Measurements from ENCODE around the gene RGS7.
"Not testable (repeated sequence)": the region's sequence is repeated elsewhere in the genome, so short reads cannot be mapped to it uniquely, and the experiment has no call there.

RGS7 gene

DNA sequence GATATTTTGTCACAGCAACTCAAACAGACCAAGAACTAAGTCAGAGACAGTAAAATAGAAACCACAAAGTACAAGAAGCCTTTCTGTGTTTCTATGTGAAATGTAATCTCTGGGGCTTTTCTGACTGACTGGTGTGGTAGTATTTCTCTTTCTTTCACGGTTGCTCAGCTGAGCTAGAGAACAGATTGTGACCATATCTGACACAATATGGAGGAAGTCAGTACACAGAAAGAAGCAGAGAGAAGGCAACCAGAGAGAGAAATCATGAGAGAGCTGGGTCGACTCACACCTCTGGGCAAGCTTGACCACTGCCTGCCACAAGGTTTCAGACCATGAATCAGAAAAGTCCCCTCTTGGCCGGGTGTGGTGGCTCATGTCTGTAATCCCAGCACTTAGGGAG lies 536.2 kb downstream of the RGS7 start:
- no peak for DNase-seq

DNA sequence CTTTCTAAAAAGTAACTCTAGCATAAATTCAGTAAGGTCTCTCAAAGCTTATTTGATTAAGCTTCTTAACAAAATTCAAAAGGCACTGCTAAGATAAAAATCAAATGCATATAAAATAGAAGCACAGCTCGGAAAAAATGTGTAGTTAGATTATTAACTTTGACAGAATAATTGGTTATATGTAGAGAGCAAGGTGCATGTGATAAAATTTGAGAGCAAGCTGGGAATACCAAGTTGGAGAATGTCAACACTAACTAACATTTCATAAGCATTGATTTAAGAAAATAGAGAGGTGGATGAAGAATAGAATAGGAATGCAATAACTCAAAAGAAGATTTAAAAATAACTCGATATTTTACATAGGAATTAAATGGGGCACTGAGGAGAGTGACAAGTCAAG lies 540.5 kb downstream of the RGS7 start:
- DNase-seq = no peak

DNA sequence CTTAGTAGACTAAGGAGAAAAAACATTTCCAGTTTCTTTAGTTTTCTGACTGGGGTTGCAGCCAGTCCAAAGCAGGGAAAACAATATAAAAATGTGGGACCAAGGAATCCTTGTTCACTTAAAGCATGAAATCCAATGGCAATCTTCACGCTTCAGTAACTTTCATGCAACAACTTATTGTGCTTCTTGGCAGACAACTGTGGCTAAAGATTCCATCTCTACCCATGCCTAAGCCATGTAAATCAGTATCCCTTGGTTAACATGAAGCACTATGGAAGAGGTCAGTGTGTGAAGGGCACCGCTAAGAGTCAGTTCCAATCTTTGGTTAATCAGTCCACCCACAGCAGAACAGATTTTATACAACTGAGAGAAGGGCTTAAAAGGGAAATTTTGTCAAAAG lies 543.3 kb downstream of the RGS7 start:
- no peak for DNase-seq

DNA sequence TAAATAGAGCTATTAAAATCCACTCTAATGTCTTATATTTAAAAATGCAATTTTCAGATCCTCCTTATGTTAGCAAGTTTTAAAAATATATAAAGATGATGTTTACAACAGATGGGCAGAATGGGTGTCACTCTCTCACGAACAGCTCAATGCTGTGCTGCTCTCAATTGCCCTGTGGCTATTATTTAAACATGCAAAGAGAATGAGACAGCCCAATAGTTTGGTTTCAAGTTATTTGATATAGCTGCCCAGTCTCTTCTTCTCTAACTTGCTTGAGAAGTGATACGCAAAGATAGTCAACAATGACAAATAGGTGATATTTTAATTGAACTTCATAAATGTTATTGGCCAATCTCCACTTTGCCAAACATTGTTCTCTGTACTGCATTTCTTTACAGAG lies 545.7 kb downstream of the RGS7 start:
- no peak for DNase-seq

DNA sequence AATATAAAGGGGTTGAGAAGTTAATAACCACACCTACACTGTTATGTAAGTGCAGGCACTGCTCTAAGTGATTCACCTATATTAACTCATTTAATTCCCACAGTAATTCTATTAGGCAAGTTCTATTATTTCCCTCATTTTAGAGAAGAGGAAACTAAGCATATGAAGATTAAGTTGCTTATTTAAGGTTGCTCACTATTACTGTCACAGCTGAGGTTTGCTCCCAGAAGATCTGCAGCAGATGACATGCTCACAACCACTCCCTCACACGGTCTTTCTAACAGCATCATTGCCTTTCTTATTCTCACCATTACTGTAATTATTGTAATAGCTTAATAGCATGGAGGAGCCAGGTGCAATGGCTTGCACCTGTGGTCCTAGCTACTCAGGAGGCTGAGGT lies 548.6 kb downstream of the RGS7 start:
- no peak for DNase-seq

DNA sequence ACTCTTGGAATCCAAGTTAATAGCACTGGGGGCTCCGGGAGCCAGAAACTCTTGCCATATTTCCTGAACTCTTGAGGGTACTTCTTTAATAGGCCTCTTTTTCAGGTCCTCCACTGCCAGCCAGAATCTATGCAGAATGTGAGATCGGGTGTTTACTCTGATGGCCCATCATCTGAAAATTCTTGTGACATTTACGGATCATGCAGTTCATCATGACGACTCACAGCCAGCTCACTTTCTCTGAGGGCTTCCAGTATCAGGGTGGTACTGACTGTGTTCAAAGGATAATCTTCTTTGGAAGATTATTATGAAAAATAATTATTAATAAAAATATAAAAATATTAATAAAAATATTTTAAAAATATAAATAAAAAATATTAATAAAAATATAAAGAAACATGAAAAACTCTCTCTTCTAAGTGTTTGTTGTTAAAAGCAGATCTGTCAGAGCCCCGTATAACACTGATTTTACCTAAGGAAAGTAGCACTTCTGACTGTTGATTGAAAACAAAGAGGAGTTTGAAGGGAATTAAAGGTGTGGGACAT lies 550.7 kb downstream of the RGS7 start:
- DNase-seq = no peak

DNA sequence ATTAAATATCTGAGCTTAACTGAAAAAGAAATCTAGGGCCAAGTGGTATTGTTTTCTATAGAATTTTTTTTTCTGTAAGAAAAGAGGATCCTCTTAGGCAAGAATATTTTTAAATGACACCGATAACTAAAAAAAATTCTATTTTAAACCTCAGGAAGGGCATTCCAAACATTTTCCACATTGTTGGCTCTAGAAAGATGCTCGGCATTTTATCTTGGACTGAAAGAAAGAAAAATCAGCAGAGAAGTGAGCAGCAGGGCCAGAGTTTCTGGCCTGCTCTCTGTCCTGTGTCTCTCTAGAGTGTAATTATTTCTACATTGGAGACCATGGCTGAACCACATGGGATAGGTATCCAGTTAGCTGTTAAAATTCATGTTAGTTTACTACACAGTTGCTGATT lies 552.5 kb downstream of the RGS7 start:
- DNase-seq = no peak

DNA sequence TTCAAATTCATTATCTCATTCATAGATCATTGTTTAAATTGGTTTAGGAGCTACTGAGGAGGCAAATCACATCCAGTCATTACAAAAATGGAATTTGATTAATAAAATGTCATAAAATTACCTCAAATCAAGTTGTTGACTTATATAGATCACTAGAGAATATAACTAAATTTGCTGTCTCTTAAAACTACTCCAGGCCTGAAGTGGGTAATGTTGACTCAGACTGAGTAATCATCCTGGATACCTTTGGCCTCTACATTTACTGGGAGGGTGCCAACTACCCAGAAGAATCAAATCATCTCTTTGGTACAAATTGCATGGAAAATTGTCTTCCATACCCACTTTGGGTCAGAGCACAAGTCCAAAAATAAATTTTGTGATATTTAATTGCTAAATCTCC lies 553.9 kb downstream of the RGS7 start:
- DNase-seq = no peak

DNA sequence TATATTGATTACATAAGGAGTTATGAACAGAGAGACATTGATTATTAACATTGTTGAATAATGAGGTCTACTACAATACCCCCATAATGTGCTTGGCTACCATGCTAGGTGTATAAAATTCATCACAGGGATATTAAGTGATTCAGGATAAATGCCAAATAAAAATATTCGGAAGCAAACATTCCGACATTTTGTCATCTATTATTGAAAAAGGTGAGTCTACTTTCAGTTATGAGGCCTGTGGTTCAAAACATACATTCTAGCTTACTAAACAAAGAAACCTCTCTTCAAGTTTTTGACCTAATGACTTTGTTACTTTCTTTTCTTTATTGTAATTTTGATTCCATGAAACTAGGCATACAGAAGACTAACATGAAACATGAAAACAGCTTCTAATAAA lies 554.7 kb downstream of the RGS7 start:
- no peak for DNase-seq

DNA sequence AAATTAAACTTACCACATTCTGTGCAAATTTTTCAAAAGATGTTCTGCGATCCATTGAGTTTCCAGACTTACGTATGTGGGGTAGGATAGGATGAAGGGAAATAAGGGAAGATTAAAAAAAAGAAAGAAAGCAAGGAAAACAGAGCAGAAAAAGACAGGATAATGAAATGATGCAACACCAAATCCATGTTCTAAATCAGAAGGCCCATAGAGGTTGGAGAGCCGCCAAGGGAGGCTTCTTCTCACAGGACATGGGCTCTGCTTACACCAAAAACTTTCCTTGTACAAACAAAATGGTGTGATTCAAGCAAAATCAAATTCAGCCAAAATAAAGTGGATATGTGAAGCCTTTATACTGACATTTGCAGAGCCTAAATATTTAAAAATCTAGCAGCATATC lies 555.6 kb downstream of the RGS7 start:
- DNase-seq = no peak

DNA sequence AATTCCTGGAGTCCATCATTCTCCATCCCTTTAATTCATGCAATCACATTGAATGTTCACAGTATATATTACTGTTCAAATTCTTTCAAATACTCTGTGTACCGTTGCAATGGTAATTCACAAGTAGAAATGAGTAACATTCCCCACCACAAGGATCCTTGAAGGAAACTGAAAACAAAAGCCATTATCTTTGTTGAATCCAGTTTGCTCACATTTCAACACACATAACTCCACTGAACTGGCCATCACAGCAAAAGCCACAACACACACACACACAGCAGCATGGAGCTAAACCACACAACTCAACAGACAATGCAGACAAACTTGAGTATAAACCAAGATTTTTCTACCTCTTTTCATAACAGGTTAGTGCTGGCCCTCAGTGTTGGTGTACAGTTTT lies 556.7 kb downstream of the RGS7 start:
- DNase-seq = no peak

DNA sequence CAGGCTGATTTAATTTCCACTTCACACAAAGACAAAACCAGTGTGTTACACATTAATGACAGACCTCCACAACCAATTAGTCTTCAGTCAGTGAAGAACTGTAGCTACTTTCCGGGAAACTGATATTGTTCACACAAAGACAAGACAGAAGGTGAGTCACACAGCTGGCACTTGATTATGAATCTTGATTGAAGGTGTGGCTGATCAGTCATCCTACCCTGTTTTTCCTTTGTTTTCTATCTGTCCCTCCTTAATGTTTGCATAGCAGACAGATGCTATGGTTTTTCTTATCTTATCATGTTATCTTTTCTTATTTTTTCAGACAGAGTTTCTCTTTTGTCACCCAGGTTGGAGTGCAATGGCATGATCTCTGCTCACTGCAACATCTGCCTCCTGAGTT lies 560.0 kb downstream of the RGS7 start:
- DNase-seq = no peak

DNA sequence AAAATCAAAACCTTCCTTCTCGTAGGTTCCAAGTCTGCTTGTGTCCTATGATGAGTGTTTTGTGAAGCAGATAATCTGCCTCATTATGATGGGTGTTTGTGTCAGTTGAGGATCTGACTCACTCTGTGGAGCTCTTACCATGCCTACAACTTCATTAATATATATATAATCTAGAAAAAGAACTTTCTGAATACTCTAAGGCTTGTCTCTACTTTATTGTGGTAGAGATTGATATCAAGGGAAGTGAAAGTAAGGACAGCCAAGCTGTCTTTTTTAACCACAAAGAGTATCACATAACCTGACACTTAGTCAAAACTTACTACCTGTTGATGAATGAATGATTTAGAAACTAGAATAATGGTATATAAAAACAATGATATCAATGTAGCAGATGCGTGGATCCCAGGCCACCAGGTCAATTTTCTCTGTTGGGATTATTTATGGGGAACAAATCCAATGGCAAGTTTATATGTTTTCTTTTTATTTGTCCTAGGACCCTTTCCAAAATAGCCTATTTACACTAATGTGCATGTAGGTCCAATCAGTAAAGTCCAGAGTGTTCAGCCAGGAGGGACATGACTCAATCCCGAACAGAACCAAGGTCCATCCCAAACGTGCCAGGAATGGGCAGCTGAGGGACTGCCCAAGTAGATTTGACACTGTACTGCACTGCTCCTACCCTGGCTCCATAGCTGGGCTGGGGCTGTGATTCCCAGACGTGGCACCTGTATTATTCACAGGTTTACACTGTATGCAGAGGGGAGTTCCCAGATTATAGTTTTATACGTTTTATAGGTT lies 562.8 kb downstream of the RGS7 start:
- DNase-seq = no peak

DNA sequence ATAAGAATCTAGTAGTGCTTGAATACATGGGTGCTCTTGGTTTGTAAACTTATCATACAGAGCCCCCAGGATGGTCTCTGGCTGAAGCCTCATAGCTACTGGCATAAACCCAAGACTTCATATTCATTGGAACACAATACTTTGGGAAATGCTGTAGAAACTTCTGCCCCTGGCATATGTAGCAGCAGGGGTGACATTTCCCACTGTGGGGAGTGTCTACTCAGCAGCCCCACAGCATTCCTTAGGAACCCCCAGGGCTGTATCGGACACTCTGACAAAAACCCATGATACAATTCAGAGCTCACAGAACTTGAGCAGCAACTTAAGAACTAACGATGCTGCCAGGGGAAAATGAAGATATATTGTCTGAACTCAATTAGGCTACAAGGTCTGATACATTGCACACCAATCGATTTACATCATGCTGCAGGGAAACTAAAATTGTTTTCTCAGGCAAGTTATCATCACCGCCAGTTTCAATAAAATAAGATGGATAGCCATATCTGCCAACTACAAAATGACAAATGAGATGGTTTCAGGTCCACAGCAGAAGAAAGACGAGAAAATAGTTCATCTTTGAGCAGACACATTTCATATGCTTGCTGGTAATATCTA lies 564.0 kb downstream of the RGS7 start:
- no peak for DNase-seq

DNA sequence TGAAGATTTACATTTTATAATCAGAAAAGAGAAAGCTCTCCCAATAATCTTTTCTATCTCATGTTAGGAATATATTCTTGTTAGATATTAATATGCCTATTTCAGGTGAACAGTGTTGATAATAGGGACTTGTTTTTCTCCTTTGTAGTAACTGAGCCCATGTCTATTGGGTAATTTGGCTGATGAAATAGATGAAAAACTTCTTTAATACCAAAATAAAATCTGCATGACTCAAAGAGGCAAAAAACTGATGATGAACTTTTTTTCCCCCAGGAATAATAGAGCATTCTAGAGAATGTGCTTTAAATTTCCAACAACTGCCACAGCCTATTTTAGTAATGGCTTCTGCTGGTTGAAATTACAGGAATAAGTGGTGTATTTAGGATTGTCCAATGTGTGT lies 566.1 kb downstream of the RGS7 start:
- no peak for DNase-seq

DNA sequence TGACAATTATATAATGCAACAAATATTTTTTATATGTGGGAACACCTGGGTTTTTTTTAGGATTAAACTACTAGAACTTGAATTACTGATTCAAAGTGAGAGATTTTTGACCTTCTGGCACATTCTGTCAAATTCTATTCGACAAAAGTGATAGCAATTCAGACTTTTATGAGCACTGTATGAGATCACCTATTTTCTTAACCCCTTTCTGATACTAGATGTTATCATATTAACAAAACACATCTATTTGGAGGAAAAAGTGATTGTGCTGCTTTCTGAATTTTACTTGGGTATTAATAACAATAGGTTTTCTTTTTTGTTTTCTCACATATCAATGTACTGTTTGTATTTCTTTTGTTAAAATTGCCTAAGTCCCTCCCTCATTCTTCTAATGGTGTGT lies 570.1 kb downstream of the RGS7 start:
- DNase-seq = no peak

DNA sequence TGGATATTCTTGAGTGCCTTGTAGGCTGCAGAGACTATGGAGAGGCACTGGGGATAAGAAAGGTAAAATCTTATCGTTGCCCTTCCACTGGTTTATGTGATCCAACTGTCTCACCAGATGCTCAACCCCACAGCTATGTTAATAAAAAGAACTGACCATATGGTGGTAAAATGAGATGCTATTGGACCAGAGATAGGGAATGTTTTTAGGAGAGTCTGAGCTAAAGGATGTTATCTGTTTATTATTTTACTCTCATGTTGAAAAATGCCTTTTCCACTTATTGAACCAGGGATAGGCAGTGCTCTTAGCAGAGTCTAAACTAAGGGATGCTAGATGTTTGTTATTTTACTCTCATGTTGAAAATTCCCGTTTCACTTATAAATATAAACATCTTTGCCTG lies 572.2 kb downstream of the RGS7 start:
- no peak for DNase-seq

DNA sequence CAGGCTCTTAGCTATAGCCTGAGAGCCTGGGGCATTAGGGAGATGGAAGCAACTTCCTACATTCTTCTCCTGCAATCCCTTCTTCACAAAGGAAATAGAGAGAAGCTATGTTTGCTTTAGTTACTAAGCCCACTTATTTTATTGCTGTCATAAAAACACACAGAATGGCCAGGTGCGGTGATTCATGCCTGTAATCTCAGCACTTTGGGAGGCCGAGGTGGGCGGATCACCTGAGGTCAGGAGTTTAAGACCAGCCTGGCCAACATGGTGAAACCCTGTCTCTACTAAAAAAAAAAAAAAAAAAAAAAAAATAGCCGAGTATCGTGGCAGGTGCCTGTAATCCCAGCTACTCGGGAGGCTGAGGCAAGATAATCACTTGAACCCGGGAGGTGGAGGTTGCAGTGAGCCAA lies 573.3 kb downstream of the RGS7 start:
- not testable (repeated sequence) for DNase-seq

DNA sequence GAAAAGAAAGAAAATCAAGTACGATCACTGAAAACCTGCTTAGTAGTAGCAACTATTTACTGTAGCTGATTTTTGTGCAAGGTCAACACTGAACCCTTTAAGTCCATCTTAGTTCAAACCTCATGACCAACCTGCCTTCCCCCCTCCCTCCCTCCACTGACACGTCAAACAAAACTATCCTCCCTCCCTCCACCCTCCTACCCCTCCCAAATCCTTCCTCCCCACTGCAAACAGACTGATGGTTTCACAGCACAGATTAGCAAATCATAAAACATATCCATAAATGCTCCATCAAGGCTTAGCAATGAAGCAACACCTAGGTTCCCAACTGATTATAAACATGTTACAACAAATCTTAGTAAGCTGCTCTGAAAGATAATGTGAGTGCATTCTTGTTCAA lies 580.8 kb downstream of the RGS7 start:
- DNase-seq = no peak

DNA sequence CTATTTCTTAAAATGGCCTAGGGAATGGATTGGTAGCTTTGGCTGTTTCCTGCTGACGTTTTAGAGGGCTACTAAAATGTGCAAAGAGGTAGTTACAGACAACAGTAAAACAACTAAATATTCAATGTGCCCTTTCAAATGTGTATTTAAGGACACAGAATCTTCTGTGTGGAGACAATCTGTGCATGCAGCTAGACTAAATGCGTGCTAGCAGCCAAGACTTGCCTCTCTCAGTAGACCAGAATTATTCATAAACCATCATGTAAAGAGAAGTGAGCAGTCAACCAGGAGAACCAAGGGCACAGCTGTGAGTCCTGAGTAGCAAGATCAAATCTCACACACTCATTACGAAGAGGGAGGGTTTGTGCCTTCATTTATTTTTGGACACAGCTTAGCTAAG lies 584.9 kb downstream of the RGS7 start:
- no peak for DNase-seq

DNA sequence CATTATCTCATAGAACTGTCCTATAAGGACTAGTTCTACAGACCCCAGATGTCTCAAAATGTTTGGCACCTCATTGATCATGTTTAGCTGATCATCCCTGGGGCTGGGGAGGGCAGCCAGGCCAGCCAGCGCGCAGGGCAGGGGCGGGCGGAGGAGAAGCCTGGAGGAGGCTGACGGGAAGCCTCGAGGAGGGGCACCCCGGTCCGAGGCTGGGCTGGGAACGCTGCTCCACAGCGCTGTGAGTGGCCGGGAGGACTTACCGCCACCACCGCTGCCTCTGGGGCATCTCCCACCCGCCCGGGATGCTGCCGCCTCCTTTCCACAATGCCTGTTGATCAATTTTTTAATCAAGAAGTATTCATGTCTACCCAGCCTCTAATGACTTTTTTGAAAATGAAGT lies 585.6 kb downstream of the RGS7 start:
- DNase-seq = no peak

DNA sequence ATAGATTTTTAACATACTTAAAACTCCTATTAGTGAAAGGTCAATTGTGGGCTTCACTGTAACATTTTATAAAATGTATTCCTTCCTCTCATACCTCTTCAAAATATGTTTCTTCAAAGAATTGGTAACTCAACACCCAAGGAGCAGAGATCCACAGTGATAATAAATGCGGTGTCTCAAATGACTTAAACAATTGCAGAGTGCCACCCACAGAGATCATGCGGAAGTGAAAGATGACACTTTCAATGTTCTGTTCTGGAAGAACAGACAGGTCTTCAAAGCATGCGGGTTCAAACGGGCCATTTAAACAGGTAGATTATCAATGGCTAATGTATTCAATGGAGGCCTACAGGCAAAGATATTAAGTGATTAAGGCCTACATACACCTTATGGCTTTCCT lies 588.0 kb downstream of the RGS7 start:
- DNase-seq = no peak

DNA sequence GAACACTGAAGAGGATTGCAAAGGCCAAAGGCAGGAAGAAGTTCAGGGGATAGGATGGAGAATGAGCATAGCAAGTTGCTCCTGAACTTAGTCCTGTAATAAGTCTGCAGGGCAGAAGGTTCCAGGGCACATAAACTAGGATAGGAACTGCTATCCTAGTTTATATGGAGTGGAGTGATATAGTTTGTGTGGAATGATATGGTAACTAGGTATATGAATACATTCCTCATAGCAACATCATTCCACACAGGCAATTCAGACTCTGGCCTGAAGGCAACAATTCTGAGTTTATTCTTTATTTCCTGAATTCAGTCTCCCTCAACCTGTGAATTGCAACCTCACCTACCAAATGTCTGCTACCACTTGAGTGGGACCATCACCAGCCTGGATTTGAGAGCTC lies 590.2 kb downstream of the RGS7 start:
- DNase-seq = no peak

DNA sequence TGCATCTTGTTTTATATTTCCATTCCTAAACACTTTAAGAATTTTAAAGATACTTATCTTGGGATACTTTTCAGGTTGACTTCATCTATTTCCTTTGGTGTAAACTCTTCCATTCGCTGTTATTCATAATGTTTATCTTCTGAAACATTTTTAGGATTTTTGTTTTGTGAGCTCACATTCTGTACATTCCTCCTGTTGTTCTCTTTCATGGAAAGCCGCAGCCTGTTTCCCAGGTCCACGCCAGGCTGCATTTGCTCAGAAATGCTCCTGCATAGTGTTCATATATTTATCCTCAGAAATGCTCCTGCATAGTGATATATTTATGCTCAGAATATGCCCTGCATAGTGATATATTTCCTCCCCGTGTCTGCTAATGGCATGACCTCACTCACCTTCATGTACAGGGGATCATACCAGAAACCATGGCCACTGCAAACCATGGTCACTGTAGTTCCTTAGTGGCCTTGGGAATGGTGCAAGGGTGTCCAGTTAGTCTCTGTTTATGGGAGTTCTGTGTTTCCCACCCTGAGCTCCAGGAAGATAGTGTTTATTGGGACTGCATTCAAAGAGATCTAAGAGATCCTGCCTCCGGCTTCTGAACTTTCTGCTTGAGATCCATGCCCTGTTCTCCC lies 591.2 kb downstream of the RGS7 start:
- no peak for DNase-seq

Measured in stimulated activated CD4-positive, alpha-beta T cell treated with anti-CD3 and anti-CD28 coated beads, Interleukin-1b, Interleukin-23, amount 100 ng/mL, for 48 hours (primary cell).